ENCODE results near the gene TUSC2. TPM values are rescaled to one million over a fixed set of nuclear protein-coding genes. Genes with fewer than 3 reads are reported as not detected.
A peak's percentile ranks its signal among the peaks of the same experiment; 100 is the strongest.

TUSC2 gene
- total and polyA plus RNA-seq, 2 experiments from 2014 or later: 41.6 to 71.0 TPM

GRCh38 chr3:50327129-50327528 is 894 bp downstream of the TUSC2 start:
- H3K27me3 Mint-ChIP-seq (ENCODE audit: insufficient read depth, low read depth, poor library complexity): peaks cover 16% of the 10 kb centered on the region
- Histone ChIP-seq H3K4me3 (peak overlapping the region; percentile 94), H3K36me3 (ENCODE audit: insufficient read depth) (peaks cover 6% of the 10 kb centered on the region), H4K20me1 (replicated peaks; ENCODE audit: insufficient read depth) (peaks cover 8% of the 10 kb centered on the region; the same call in 1 of the 2 replicates), H3K27me3 (ENCODE audit: insufficient read depth) (no peaks in the 10 kb centered on the region), H3K9me2 (ENCODE audit: insufficient read depth) (no peaks in the 10 kb centered on the region), H3K4me2 (peak overlapping the region; percentile 97), H3F3A (replicated peaks; ENCODE audit: low read depth) (peaks cover 31% of the 10 kb centered on the region; the same call in 1 of the 2 replicates), H3K79me2 (replicated peaks; ENCODE audit: insufficient read depth) (peaks cover 13% of the 10 kb centered on the region), H3K4me1 (ENCODE audit: insufficient read depth) (peaks cover 18% of the 10 kb centered on the region), H3K27ac (ENCODE audit: low read depth) (no peak overlapping the region), H2AFZ (no peak overlapping the region)
- H3K4me3 Mint-ChIP-seq: peak overlapping the region; percentile 91
- H3K4me1 Mint-ChIP-seq: peaks cover 32% of the 10 kb centered on the region
- peaks cover 38% of the 10 kb centered on the region for H3K36me3 Mint-ChIP-seq (ENCODE audit: low read depth)
- no peaks in the 10 kb centered on the region for H3K9me3 Mint-ChIP-seq
- TF ChIP-seq CTCF (conservative IDR thresholded peaks at IDR 0.05; ENCODE audit: low read depth in 2 of 2) (no peak), POLR2AphosphoS5 (IDR thresholded peaks at IDR 0.05; ENCODE audit: low read depth) (no peak), ZNF114 (CRISPR knock-in tag; IDR thresholded peaks at IDR 0.05) (no peak), JUNB (IDR thresholded peaks at IDR 0.05; ENCODE audit: unreplicated experiment) (no peak), ZNF331 (CRISPR knock-in tag; IDR thresholded peaks at IDR 0.05; ENCODE audit: low read depth) (no peak), EZH2phosphoT487 (IDR thresholded peaks at IDR 0.05; ENCODE audit: unreplicated experiment) (no peak), EZH2 (IDR thresholded peaks at IDR 0.05; ENCODE audit: low read depth, unreplicated experiment) (no peak), REST (IDR thresholded peaks at IDR 0.05; ENCODE audit: unreplicated experiment) (no peak), NANOG (IDR thresholded peaks at IDR 0.05; ENCODE audit: borderline replicate concordance) (no peak), CREB1 (CRISPR knock-in tag; IDR thresholded peaks at IDR 0.05; ENCODE audit: low read depth) (no peak), STAT1 (IDR thresholded peaks at IDR 0.05; ENCODE audit: unreplicated experiment) (no peak)
- TF ChIP-seq, protein P1, sequence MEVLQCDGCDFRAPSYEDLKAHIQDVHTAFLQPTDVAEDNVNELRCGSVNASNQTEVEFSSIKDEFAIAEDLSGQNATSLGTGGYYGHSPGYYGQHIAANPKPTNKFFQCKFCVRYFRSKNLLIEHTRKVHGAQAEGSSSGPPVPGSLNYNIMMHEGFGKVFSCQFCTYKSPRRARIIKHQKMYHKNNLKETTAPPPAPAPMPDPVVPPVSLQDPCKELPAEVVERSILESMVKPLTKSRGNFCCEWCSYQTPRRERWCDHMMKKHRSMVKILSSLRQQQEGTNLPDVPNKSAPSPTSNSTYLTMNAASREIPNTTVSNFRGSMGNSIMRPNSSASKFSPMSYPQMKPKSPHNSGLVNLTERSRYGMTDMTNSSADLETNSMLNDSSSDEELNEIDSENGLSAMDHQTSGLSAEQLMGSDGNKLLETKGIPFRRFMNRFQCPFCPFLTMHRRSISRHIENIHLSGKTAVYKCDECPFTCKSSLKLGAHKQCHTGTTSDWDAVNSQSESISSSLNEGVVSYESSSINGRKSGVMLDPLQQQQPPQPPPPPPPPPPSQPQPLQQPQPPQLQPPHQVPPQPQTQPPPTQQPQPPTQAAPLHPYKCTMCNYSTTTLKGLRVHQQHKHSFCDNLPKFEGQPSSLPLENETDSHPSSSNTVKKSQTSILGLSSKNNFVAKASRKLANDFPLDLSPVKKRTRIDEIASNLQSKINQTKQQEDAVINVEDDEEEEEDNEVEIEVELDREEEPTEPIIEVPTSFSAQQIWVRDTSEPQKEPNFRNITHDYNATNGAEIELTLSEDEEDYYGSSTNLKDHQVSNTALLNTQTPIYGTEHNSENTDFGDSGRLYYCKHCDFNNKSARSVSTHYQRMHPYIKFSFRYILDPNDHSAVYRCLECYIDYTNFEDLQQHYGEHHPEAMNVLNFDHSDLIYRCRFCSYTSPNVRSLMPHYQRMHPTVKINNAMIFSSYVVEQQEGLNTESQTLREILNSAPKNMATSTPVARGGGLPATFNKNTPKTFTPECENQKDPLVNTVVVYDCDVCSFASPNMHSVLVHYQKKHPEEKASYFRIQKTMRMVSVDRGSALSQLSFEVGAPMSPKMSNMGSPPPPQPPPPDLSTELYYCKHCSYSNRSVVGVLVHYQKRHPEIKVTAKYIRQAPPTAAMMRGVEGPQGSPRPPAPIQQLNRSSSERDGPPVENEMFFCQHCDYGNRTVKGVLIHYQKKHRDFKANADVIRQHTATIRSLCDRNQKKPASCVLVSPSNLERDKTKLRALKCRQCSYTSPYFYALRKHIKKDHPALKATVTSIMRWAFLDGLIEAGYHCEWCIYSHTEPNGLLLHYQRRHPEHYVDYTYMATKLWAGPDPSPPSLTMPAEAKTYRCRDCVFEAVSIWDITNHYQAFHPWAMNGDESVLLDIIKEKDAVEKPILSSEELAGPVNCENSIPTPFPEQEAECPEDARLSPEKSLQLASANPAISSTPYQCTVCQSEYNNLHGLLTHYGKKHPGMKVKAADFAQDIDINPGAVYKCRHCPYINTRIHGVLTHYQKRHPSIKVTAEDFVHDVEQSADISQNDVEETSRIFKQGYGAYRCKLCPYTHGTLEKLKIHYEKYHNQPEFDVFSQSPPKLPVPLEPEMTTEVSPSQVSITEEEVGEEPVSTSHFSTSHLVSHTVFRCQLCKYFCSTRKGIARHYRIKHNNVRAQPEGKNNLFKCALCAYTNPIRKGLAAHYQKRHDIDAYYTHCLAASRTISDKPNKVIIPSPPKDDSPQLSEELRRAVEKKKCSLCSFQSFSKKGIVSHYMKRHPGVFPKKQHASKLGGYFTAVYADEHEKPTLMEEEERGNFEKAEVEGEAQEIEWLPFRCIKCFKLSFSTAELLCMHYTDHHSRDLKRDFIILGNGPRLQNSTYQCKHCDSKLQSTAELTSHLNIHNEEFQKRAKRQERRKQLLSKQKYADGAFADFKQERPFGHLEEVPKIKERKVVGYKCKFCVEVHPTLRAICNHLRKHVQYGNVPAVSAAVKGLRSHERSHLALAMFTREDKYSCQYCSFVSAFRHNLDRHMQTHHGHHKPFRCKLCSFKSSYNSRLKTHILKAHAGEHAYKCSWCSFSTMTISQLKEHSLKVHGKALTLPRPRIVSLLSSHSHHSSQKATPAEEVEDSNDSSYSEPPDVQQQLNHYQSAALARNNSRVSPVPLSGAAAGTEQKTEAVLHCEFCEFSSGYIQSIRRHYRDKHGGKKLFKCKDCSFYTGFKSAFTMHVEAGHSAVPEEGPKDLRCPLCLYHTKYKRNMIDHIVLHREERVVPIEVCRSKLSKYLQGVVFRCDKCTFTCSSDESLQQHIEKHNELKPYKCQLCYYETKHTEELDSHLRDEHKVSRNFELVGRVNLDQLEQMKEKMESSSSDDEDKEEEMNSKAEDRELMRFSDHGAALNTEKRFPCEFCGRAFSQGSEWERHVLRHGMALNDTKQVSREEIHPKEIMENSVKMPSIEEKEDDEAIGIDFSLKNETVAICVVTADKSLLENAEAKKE (CRISPR knock-in tag; IDR thresholded peaks at IDR 0.05): no peak
- TF ChIP-seq, protein P2, sequence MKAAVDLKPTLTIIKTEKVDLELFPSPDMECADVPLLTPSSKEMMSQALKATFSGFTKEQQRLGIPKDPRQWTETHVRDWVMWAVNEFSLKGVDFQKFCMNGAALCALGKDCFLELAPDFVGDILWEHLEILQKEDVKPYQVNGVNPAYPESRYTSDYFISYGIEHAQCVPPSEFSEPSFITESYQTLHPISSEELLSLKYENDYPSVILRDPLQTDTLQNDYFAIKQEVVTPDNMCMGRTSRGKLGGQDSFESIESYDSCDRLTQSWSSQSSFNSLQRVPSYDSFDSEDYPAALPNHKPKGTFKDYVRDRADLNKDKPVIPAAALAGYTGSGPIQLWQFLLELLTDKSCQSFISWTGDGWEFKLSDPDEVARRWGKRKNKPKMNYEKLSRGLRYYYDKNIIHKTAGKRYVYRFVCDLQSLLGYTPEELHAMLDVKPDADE (IDR thresholded peaks at IDR 0.05): no peak
- DNase-seq (ENCODE audit: low spot score) (no peak), ATAC-seq (no peak)
- H3K27ac Mint-ChIP-seq: no peak overlapping the region

Data from GM23338 (cell line).